MM.1S (cell line): ENCODE data around the gene NABP2.

Experiments used
- DNase-seq: peaks from one replicate; pipeline ENCODE4 v3.0.0-alpha.2; 2015
- H2AFZ ChIP-seq: fragments of 300-600 bp; sonication (generic); 2 replicates; pipeline ENCODE4 v1.6.0; 2016; ENCODE audit warnings: antibody characterized with exemption, low read length
- H3F3A ChIP-seq: fragments of 300-600 bp; sonication (generic); 2 replicates; pipeline ENCODE4 v1.6.1; 2016; ENCODE audit warnings: mild to moderate bottlenecking, antibody characterized with exemption, low read length, moderate library complexity, mixed read lengths; ENCODE audit not compliant: insufficient read depth
- H3K27ac ChIP-seq: fragments of 300-600 bp; sonication (generic); 2 replicates; pipeline ENCODE4 v1.5.1; 2016; ENCODE audit warnings: mild to moderate bottlenecking, low read length
- H3K27me3 ChIP-seq: fragments of 300-600 bp; sonication (generic); replicated peaks from 2 replicates; pipeline ENCODE4 v1.6.0; 2016; ENCODE audit warnings: low read length; ENCODE audit not compliant: insufficient read depth
- H3K36me3 ChIP-seq: fragments of 300-600 bp; sonication (generic); replicated peaks from 2 replicates; pipeline ENCODE4 v1.6.1; 2016; ENCODE audit warnings: mild to moderate bottlenecking, low read length, mixed read lengths; ENCODE audit not compliant: insufficient read depth
- H3K4me1 ChIP-seq: fragments of 300-600 bp; sonication (generic); 2 replicates; pipeline ENCODE4 v1.6.1; 2016; ENCODE audit warnings: low read length, mixed read lengths
- H3K4me2 ChIP-seq: fragments of 300-600 bp; sonication (generic); 2 replicates; pipeline ENCODE4 v1.6.0; 2016; ENCODE audit warnings: low read depth, low read length
- H3K4me3 ChIP-seq: fragments of 300-600 bp; sonication (generic); 2 replicates; pipeline ENCODE4 v1.5.1; 2016; ENCODE audit warnings: low read length, mixed read lengths
- H3K79me2 ChIP-seq: fragments of 300-600 bp; sonication (generic); 2 replicates; pipeline ENCODE4 v1.6.1; 2016; ENCODE audit warnings: mixed run types, low read length, mixed read lengths
- H3K9ac ChIP-seq: fragments of 300-600 bp; sonication (generic); 2 replicates; pipeline ENCODE4 v1.6.1; 2016; ENCODE audit warnings: low read length, mixed read lengths
- H3K9me2 ChIP-seq: fragments of 300-600 bp; sonication (generic); replicated peaks from 2 replicates; pipeline ENCODE4 v1.6.1; 2016; ENCODE audit warnings: mild to moderate bottlenecking, low read length, mixed read lengths; ENCODE audit not compliant: insufficient read depth
- H3K9me3 ChIP-seq: fragments of 300-600 bp; sonication (generic); replicated peaks from 2 replicates; pipeline ENCODE4 v1.6.1; 2016; ENCODE audit warnings: mild to moderate bottlenecking, low read length, mixed read lengths; ENCODE audit not compliant: insufficient read depth
- H4K20me1 ChIP-seq: fragments of 300-600 bp; sonication (generic); 2 replicates; pipeline ENCODE4 v1.6.1; 2016; ENCODE audit warnings: mild to moderate bottlenecking, low read length, moderate library complexity, mixed read lengths; ENCODE audit not compliant: insufficient read depth
- EZH2 ChIP-seq: fragments of 300-600 bp; sonication (generic); optimal IDR thresholded peaks from 2 replicates; pipeline ENCODE3; 2017; ENCODE audit warnings: low read depth, mild to moderate bottlenecking, antibody characterized with exemption, low read length, mixed read lengths
- EZH2phosphoT487 ChIP-seq: fragments of 300-600 bp; sonication (generic); IDR thresholded peaks from 2 replicates; pipeline ENCODE4 v1.6.1; 2018; ENCODE audit warnings: antibody characterized with exemption, low read length
- TF ChIP-seq, protein P1 (sequence below): fragments of 300-600 bp; sonication (generic); IDR thresholded peaks from 2 replicates; pipeline ENCODE4 v1.5.1; 2016; ENCODE audit warnings: antibody characterized with exemption, low read length, mixed read lengths

NABP2 gene

DNA sequence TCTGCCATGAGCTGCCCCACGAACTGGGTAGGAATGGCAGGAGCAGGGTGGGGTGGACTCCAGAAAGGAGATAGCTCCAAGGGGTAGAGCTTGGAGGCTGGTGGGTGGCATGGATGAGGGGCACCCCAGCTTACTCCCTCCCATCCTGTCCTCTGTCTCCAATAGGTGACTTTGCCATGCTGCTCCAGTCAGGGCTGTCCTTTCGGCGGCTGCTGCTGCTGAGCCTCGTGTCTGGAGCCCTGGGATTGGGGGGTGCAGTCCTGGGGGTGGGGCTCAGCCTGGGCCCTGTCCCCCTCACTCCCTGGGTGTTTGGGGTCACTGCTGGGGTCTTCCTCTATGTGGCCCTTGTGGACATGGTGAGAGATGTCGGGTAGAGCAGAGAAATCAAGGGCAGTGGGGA lies 12.8 kb downstream of the NABP2 start:
- no peak overlapping the region for H3K4me2 ChIP-seq
- no peak overlapping the region for H3K9ac ChIP-seq
- no peaks in the 10 kb centered on the region for H3K9me2 ChIP-seq
- H3K4me1 ChIP-seq = no peaks in the 10 kb centered on the region
- no peak overlapping the region for H2AFZ ChIP-seq
- H3K27me3 ChIP-seq = no peaks in the 10 kb centered on the region
- no peaks in the 10 kb centered on the region for H3K36me3 ChIP-seq
- H3K79me2 ChIP-seq = no peaks in the 10 kb centered on the region
- no peak overlapping the region for H3K4me3 ChIP-seq
- no peak overlapping the region for H3K27ac ChIP-seq
- TF ChIP-seq, protein P1, sequence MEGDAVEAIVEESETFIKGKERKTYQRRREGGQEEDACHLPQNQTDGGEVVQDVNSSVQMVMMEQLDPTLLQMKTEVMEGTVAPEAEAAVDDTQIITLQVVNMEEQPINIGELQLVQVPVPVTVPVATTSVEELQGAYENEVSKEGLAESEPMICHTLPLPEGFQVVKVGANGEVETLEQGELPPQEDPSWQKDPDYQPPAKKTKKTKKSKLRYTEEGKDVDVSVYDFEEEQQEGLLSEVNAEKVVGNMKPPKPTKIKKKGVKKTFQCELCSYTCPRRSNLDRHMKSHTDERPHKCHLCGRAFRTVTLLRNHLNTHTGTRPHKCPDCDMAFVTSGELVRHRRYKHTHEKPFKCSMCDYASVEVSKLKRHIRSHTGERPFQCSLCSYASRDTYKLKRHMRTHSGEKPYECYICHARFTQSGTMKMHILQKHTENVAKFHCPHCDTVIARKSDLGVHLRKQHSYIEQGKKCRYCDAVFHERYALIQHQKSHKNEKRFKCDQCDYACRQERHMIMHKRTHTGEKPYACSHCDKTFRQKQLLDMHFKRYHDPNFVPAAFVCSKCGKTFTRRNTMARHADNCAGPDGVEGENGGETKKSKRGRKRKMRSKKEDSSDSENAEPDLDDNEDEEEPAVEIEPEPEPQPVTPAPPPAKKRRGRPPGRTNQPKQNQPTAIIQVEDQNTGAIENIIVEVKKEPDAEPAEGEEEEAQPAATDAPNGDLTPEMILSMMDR = no peak
- TF ChIP-seq EZH2phosphoT487 = no peak
- no peak for TF ChIP-seq EZH2
- DNase-seq = no peak
- H3K9me3 ChIP-seq = no peaks in the 10 kb centered on the region
- H4K20me1 ChIP-seq = no peaks in the 10 kb centered on the region
- no peaks in the 10 kb centered on the region for H3F3A ChIP-seq

DNA sequence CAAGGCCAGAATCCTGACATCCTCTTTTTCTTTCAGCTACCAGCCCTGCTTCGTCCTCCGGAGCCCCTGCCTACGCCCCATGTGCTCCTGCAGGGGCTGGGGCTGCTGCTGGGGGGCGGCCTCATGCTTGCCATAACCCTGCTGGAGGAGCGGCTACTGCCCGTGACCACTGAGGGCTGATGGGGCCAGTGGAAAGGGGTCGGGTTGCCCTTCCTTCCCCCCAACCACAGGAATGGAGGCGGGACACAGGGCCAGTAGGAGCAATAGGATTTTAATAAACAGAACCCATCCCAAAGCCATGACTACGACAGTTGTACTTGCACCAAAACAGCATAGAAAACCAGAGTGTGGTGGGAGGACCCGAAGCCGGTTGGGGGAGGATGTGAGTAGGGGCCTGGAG lies 13.4 kb downstream of the NABP2 start:
- Histone ChIP-seq H3K36me3 (no peaks in the 10 kb centered on the region), H3K27ac (no peak overlapping the region), H3K79me2 (no peaks in the 10 kb centered on the region), H3K9me2 (no peaks in the 10 kb centered on the region), H4K20me1 (no peaks in the 10 kb centered on the region), H3K9me3 (no peaks in the 10 kb centered on the region), H3K4me1 (no peaks in the 10 kb centered on the region), H3K9ac (no peak overlapping the region), H3F3A (no peaks in the 10 kb centered on the region), H2AFZ (no peak overlapping the region), H3K27me3 (no peaks in the 10 kb centered on the region), H3K4me3 (no peak overlapping the region), H3K4me2 (no peak overlapping the region)
- DNase-seq = no peak
- TF ChIP-seq EZH2 (no peak), EZH2phosphoT487 (no peak)
- TF ChIP-seq, protein P1 = no peak

DNA sequence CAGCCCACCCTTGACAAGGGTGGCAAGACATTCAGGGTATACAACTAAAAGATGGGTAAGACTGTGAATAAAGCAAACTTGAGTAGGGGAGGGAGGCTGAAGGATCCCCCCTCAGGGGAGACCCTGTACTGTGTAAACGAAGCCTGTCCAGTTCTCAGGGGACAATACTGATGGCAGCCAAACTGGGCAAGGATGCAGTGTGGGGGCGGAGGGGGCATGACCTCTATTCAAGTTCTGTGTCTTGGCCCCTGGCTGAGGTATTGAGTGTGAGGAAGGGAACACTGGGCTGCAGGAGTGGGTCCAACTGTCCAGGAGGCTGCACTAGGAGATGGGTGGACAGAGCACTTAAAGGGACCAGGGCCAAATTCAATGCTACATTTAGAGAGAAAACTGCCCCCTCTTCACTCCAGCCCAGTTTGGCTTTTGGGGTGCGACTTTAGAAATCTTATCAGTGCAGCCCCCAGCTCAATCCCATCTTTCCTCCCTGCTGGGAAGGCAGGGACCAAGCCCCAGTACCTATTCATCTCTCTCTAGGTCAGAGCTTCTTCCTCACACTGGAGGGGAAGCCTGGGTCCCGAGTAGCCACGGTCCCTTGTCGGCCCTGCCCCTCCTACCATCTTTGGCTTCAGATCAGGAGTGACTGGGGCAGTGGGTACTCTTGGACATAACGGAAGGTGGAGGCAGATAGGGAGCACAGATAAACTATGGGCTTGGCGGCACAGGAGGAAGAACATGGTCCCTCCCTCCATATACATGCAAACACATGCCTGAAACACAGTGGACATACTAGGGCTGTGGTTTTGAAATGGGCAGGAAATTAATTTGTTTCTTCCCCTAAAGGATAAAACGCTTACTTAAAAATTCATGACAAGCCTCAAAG lies 17.5 kb downstream of the NABP2 start:
- H3K9me2 ChIP-seq = no peaks in the 10 kb centered on the region
- no peaks in the 10 kb centered on the region for H3K27me3 ChIP-seq
- DNase-seq = no peak
- H3F3A ChIP-seq = no peaks in the 10 kb centered on the region
- no peaks in the 10 kb centered on the region for H4K20me1 ChIP-seq
- no peak overlapping the region for H3K9ac ChIP-seq
- H2AFZ ChIP-seq = no peak overlapping the region
- no peaks in the 10 kb centered on the region for H3K36me3 ChIP-seq
- H3K4me2 ChIP-seq = no peak overlapping the region
- H3K4me1 ChIP-seq = no peaks in the 10 kb centered on the region
- no peak overlapping the region for H3K27ac ChIP-seq
- H3K9me3 ChIP-seq = no peaks in the 10 kb centered on the region
- TF ChIP-seq, protein P1 = no peak
- TF ChIP-seq EZH2 (no peak), EZH2phosphoT487 (no peak)
- no peaks in the 10 kb centered on the region for H3K79me2 ChIP-seq
- H3K4me3 ChIP-seq = no peak overlapping the region
